ENCODE results near the gene ETV3L. TPM values are rescaled to one million over a fixed set of nuclear protein-coding genes. Genes with fewer than 3 reads are reported as not detected.

ETV3L gene
- total RNA-seq = not detected
- polyA plus RNA-seq = not detected
- long read RNA-seq, donor 1 = 0 reads
- long read RNA-seq, donor 2 = 0 reads
- long read RNA-seq, donor 3 = 0 reads
- long read RNA-seq, donor 4 = 0 reads

- H3K4me1 ChIP-seq (ENCODE audit: control insufficient read depth, insufficient read depth, low read length) = no peaks in the 10 kb centered on the region
- H3K27ac ChIP-seq (ENCODE audit: low read length) = no peak within 1 kb of the TSS
- no peak within 1 kb of the TSS for H3K4me3 ChIP-seq (ENCODE audit: low read length)
- no peaks in the 10 kb centered on the region for H3K9me3 ChIP-seq (ENCODE audit: control insufficient read depth, low read length)
- H3K27me3 ChIP-seq (ENCODE audit: control insufficient read depth, insufficient read depth) = no peaks in the 10 kb centered on the region
- ATAC-seq (peak; percentile 34 to 50), DNase-seq (no peak)
- WGBS = 62% methylated on average over 3 of the region's 3 CpGs
- intact Hi-C loops (cut with DNase I) = no loop called here
Observed at GRCh38 chr1:157099633-157100009, at the start of gene ETV3L. TSS of gene ETV3L (minus strand) at chr1:157099808. CDS start at chr1:157099523, 285 bp downstream.

- ATAC-seq (no peak), DNase-seq (no peak)
- H3K4me1 ChIP-seq (ENCODE audit: control insufficient read depth, insufficient read depth, low read length) = no peaks in the 10 kb centered on the region
- WGBS = 55% methylated on average over 10 of the region's 10 CpGs
- no peaks in the 10 kb centered on the region for H3K9me3 ChIP-seq (ENCODE audit: control insufficient read depth, low read length)
- no peak overlapping the region for H3K27ac ChIP-seq (ENCODE audit: low read length)
- intact Hi-C loops (cut with DNase I) = no loop called here
- H3K4me3 ChIP-seq (ENCODE audit: low read length) = no peak overlapping the region
- no peaks in the 10 kb centered on the region for H3K27me3 ChIP-seq (ENCODE audit: control insufficient read depth, insufficient read depth)
Observed at GRCh38 chr1:157147906-157148700, 48.5 kb upstream of the ETV3L start.

- ATAC-seq (no peak), DNase-seq (no peak)
- no peak overlapping the region for H3K4me3 ChIP-seq (ENCODE audit: low read length)
- 87% methylated on average over 1 of the region's 1 CpG for WGBS
- no peaks in the 10 kb centered on the region for H3K27me3 ChIP-seq (ENCODE audit: control insufficient read depth, insufficient read depth)
- H3K27ac ChIP-seq (ENCODE audit: low read length) = no peak overlapping the region
- no peaks in the 10 kb centered on the region for H3K9me3 ChIP-seq (ENCODE audit: control insufficient read depth, low read length)
- intact Hi-C loops (cut with DNase I) = no loop called here
- no peaks in the 10 kb centered on the region for H3K4me1 ChIP-seq (ENCODE audit: control insufficient read depth, insufficient read depth, low read length)
Observed at GRCh38 chr1:157147037-157147436, 47.4 kb upstream of the ETV3L start.

GRCh38 chr1:157146244-157146643 is 46.6 kb upstream of the ETV3L start:
- intact Hi-C loops (cut with DNase I) = no loop called here
- no peak for DNase-seq

GRCh38 chr1:157145076-157145475 is 45.5 kb upstream of the ETV3L start:
- no peaks in the 10 kb centered on the region for H3K9me3 ChIP-seq (ENCODE audit: control insufficient read depth, low read length)
- H3K4me1 ChIP-seq (ENCODE audit: control insufficient read depth, insufficient read depth, low read length) = no peaks in the 10 kb centered on the region
- no peaks in the 10 kb centered on the region for H3K27me3 ChIP-seq (ENCODE audit: control insufficient read depth, insufficient read depth)
- DNase-seq = no peak
- 95% methylated on average over 1 of the region's 1 CpG for WGBS
- no peak overlapping the region for H3K27ac ChIP-seq (ENCODE audit: low read length)
- ATAC-seq = no peak
- H3K4me3 ChIP-seq (ENCODE audit: low read length) = no peak overlapping the region
- intact Hi-C loops (cut with DNase I) = no loop called here

More at GRCh38 chr1:157146244-157146643, 46.6 kb upstream of the ETV3L start:
- Histone ChIP-seq H3K27ac (ENCODE audit: low read length) (no peak overlapping the region), H3K27me3 (ENCODE audit: control insufficient read depth, insufficient read depth) (no peaks in the 10 kb centered on the region), H3K9me3 (ENCODE audit: control insufficient read depth, low read length) (no peaks in the 10 kb centered on the region), H3K4me1 (ENCODE audit: control insufficient read depth, insufficient read depth, low read length) (no peaks in the 10 kb centered on the region), H3K4me3 (ENCODE audit: low read length) (no peak overlapping the region)
- 74% methylated on average over 3 of the region's 3 CpGs for WGBS
- no peak for ATAC-seq

- no peak overlapping the region for H3K27ac ChIP-seq (ENCODE audit: low read length)
- H3K9me3 ChIP-seq (ENCODE audit: control insufficient read depth, low read length) = no peaks in the 10 kb centered on the region
- ATAC-seq (no peak), DNase-seq (no peak)
- 84% methylated on average over 1 of the region's 1 CpG for WGBS
- intact Hi-C loops (cut with DNase I) = no loop called here
- H3K4me1 ChIP-seq (ENCODE audit: control insufficient read depth, insufficient read depth, low read length) = no peaks in the 10 kb centered on the region
- no peak overlapping the region for H3K4me3 ChIP-seq (ENCODE audit: low read length)
- no peaks in the 10 kb centered on the region for H3K27me3 ChIP-seq (ENCODE audit: control insufficient read depth, insufficient read depth)
Observed at GRCh38 chr1:157144509-157144908, 44.9 kb upstream of the ETV3L start.

- Histone ChIP-seq H3K4me1 (ENCODE audit: control insufficient read depth, insufficient read depth, low read length) (no peaks in the 10 kb centered on the region), H3K27ac (ENCODE audit: low read length) (no peak overlapping the region), H3K9me3 (ENCODE audit: control insufficient read depth, low read length) (no peaks in the 10 kb centered on the region), H3K27me3 (ENCODE audit: control insufficient read depth, insufficient read depth) (no peaks in the 10 kb centered on the region), H3K4me3 (ENCODE audit: low read length) (no peak overlapping the region)
- ATAC-seq (no peak), DNase-seq (no peak)
- 85% methylated on average over 3 of the region's 3 CpGs for WGBS
- intact Hi-C loops (cut with DNase I) = no loop called here
Observed at GRCh38 chr1:157142765-157143423, 43.3 kb upstream of the ETV3L start.

- ATAC-seq (no peak), DNase-seq (no peak)
- Histone ChIP-seq H3K27me3 (ENCODE audit: control insufficient read depth, insufficient read depth) (no peaks in the 10 kb centered on the region), H3K4me1 (ENCODE audit: control insufficient read depth, insufficient read depth, low read length) (no peaks in the 10 kb centered on the region), H3K4me3 (ENCODE audit: low read length) (no peak overlapping the region), H3K9me3 (ENCODE audit: control insufficient read depth, low read length) (no peaks in the 10 kb centered on the region), H3K27ac (ENCODE audit: low read length) (no peak overlapping the region)
- 54% methylated on average over 2 of the region's 2 CpGs for WGBS
- intact Hi-C loops (cut with DNase I) = no loop called here
Observed at GRCh38 chr1:157142201-157142600, 42.6 kb upstream of the ETV3L start.

GRCh38 chr1:157141212-157141855 is 41.7 kb upstream of the ETV3L start:
- intact Hi-C loops (cut with DNase I) = no loop called here
- ATAC-seq = no peak
- WGBS = 83% methylated on average over 4 of the region's 4 CpGs
- no peaks in the 10 kb centered on the region for H3K27me3 ChIP-seq (ENCODE audit: control insufficient read depth, insufficient read depth)
- peaks cover 2% of the 10 kb centered on the region for H3K4me1 ChIP-seq (ENCODE audit: control insufficient read depth, insufficient read depth, low read length)
- no peaks in the 10 kb centered on the region for H3K9me3 ChIP-seq (ENCODE audit: control insufficient read depth, low read length)
- no peak overlapping the region for H3K4me3 ChIP-seq (ENCODE audit: low read length)
- no peak overlapping the region for H3K27ac ChIP-seq (ENCODE audit: low read length)
- no peak for DNase-seq

GRCh38 chr1:157140063-157140588 is 40.5 kb upstream of the ETV3L start:
- ATAC-seq = no peak
- H3K27ac ChIP-seq (ENCODE audit: low read length) = no peak overlapping the region

More at GRCh38 chr1:157140063-157140588, 40.5 kb upstream of the ETV3L start:
- intact Hi-C loops (cut with DNase I) = no loop called here
- H3K27me3 ChIP-seq (ENCODE audit: control insufficient read depth, insufficient read depth) = no peaks in the 10 kb centered on the region
- no peaks in the 10 kb centered on the region for H3K9me3 ChIP-seq (ENCODE audit: control insufficient read depth, low read length)
- no peak overlapping the region for H3K4me3 ChIP-seq (ENCODE audit: low read length)
- 77% methylated on average over 2 of the region's 2 CpGs for WGBS
- peaks cover 3% of the 10 kb centered on the region for H3K4me1 ChIP-seq (ENCODE audit: control insufficient read depth, insufficient read depth, low read length)
- no peak for DNase-seq

Data from right cardiac atrium (tissue), 5 donors.